C4-2B (cell line): ENCODE data around the gene GTSF1L.

ENCODE experiments used
- H3K27ac ChIP-seq: fragments of 450-650 bp; 2 replicates; pipeline ENCODE4 v1.5.1; 2017
- ZFX ChIP-seq: fragments of 450-650 bp; IDR thresholded peaks from 2 replicates; pipeline ENCODE4 v1.6.1; 2017
- TF ChIP-seq, protein P1 (sequence below): fragments of 450-650 bp; conservative IDR thresholded peaks from 2 replicates; pipeline ENCODE4 v1.5.1; 2017; ENCODE audit warnings: mild to moderate bottlenecking

Gene GTSF1L

DNA sequence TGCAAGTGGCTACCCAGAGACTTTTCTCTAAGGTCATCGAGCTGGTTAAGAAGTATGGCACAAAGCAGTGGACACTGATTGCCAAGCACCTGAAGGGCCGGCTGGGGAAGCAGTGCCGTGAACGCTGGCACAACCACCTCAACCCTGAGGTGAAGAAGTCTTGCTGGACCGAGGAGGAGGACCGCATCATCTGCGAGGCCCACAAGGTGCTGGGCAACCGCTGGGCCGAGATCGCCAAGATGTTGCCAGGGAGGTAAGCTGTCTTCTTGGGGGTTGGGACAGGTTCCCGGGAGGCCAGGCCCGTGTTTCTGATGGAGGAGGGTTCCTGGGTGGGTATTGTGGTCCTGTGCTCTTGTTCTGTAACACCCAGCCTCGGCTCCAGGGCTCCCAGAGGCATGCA is 40.0 kb downstream of the GTSF1L start:
- no peak overlapping the region for H3K27ac ChIP-seq
- TF ChIP-seq, protein P1, sequence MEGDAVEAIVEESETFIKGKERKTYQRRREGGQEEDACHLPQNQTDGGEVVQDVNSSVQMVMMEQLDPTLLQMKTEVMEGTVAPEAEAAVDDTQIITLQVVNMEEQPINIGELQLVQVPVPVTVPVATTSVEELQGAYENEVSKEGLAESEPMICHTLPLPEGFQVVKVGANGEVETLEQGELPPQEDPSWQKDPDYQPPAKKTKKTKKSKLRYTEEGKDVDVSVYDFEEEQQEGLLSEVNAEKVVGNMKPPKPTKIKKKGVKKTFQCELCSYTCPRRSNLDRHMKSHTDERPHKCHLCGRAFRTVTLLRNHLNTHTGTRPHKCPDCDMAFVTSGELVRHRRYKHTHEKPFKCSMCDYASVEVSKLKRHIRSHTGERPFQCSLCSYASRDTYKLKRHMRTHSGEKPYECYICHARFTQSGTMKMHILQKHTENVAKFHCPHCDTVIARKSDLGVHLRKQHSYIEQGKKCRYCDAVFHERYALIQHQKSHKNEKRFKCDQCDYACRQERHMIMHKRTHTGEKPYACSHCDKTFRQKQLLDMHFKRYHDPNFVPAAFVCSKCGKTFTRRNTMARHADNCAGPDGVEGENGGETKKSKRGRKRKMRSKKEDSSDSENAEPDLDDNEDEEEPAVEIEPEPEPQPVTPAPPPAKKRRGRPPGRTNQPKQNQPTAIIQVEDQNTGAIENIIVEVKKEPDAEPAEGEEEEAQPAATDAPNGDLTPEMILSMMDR: no peak
- TF ChIP-seq ZFX: no peak

DNA sequence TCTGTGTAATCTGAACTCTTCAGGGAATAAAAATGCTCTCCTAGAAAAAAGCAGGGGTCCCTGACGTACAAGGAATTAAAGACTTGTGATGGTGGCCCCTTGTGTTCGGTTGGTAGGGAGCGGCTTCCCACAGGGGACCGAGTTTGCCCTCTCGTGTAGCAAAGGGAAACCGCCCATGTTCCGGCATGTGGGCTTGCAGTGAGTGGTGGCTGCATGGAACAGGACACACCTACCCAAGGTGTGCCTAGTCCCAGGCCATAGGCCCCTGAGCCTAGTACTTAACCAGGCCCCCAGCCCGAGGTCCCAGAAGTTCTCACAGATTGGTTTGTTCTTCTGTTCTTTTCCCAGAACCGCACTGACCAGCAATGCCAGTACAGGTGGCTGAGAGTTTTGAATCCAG is 44.4 kb downstream of the GTSF1L start:
- no peak overlapping the region for H3K27ac ChIP-seq

DNA sequence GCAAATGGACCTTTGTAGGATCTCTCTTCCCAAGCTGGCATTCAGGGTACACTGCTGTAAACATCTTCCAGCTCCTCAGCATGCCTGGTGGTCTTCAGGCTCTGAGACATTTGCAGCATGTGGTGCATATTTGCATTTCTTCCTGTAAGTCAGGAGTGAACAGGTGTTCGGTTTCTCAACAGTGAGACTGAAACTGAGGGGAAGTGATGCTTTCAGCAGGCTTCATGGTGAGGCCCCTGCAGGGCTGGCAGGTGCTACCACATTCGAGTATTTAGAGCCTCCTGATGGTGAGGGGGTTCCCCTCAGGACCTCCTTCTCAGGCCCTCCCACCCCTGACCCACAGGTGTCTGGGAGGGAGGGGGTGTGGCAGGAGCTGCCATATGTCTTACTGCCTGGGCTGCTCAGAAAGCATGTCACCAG is 44.8 kb downstream of the GTSF1L start:
- H3K27ac ChIP-seq: no peak overlapping the region

More for the DNA sequence above, 44.4 kb downstream of the GTSF1L start:
- TF ChIP-seq, protein P1: no peak
- no peak for TF ChIP-seq ZFX

DNA sequence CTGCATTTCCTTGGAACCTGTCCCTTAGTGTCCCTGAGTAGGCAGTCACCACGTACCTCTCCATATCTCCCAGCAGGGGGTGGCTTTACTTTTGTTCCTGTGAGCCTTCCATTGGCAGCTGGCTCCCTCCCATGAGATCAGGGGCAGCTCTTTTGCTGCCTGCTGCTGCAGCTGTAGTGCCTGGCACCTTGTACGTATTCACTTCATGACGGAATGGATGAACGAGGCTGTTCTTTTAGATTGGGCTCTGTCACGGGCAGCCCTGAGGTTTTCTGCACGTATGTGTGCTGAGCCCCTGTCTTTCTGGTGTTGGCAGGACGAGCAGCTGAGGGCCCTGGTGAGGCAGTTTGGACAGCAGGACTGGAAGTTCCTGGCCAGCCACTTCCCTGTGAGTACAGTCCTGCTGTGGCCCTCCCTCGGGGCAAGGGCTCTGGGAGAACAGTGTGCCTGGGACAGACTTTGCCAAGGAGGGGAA is 45.3 kb downstream of the GTSF1L start:
- no peak overlapping the region for H3K27ac ChIP-seq
- no peak for TF ChIP-seq ZFX
- TF ChIP-seq, protein P1: no peak

More for the DNA sequence above, 44.8 kb downstream of the GTSF1L start:
- no peak for TF ChIP-seq ZFX
- TF ChIP-seq, protein P1: no peak

DNA sequence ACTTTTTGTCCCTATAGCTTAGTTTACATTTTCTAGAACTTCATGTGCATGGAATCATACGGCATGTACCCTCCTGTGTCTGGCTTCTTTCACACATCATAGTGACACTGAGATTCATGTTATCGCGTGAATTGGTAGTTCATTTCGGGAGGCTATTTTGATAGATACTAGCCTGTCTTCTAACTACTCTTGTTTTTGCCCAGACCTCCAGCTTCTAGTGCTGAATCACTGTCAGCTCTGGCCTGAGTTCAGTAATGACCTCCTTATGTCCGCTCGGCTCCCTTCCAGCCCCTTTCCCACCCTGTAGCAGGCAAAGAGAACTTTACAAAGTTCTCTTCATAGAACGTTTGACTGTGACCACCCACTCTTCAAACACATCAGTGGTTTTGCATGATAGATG is 45.8 kb downstream of the GTSF1L start:
- no peak overlapping the region for H3K27ac ChIP-seq
- TF ChIP-seq, protein P1: no peak
- no peak for TF ChIP-seq ZFX

DNA sequence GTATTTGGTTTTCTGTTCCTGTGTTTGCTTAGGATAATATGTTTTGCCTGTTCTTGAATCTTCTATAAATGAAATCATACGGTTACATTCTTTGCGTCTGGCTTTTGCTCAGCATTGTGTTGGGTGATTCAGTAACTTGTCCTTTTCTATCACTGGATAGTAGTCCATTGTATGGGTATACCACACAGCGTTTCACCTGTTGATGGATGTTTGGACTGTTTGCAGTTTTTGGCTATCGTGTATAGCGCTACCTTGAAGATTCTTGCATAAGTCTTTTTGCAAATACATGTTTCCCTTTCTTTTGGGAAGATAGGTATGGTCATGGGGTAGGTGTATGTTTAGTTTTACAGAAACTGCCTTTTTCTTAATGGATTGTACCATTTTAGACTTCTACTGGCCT is 50.4 kb downstream of the GTSF1L start:
- H3K27ac ChIP-seq: no peak overlapping the region
- TF ChIP-seq, protein P1: no peak
- no peak for TF ChIP-seq ZFX
